ENCODE results near the gene TSPAN5.

Gene TSPAN5

GRCh38 chr4:98674404-98675173 lies 16.2 kb upstream of the TSPAN5 start:
- intact Hi-C loops (cut with DNase I) = no loop called here
- DNase-seq = no peak

GRCh38 chr4:98673978-98674377 lies 15.6 kb upstream of the TSPAN5 start:
- intact Hi-C loops (cut with DNase I) = no loop called here
- DNase-seq = no peak

- no peak for DNase-seq
- intact Hi-C loops (cut with DNase I) = no loop called here
These were observed 14.9 kb upstream of the TSPAN5 start for GRCh38 chr4:98673288-98673644.

- intact Hi-C loops (cut with DNase I) = no loop called here
- DNase-seq = no peak
These were observed 14.3 kb upstream of the TSPAN5 start for GRCh38 chr4:98672583-98673287.

GRCh38 chr4:98671131-98671530 lies 12.7 kb upstream of the TSPAN5 start:
- intact Hi-C loops (cut with DNase I) = no loop called here
- DNase-seq = no peak

- no peak for DNase-seq
- intact Hi-C loops (cut with DNase I) = no loop called here
These were observed 11.8 kb upstream of the TSPAN5 start for GRCh38 chr4:98670186-98670585.

GRCh38 chr4:98669577-98669976 lies 11.2 kb upstream of the TSPAN5 start:
- DNase-seq = no peak
- intact Hi-C loops (cut with DNase I) = no loop called here

- DNase-seq = no peak
- intact Hi-C loops (cut with DNase I) = loop anchor here (5.0 kb wide), 1 partner anchor 198 kb away; no protein-coding TSS in a partner anchor
These were observed 6.5 kb upstream of the TSPAN5 start for GRCh38 chr4:98664959-98665358.

- DNase-seq = peak in 6 of 42 donors; percentile 25 to 52 (median 32)
- intact Hi-C loops (cut with DNase I) = loop anchor here (5.0 kb wide), 1 partner anchor 196 kb away; no protein-coding TSS in a partner anchor
These were observed 5.0 kb upstream of the TSPAN5 start for GRCh38 chr4:98663226-98664006.

- intact Hi-C loops (cut with DNase I) = loop anchor here (5.0 kb wide), 1 partner anchor 195 kb away; no protein-coding TSS in a partner anchor
- DNase-seq = no peak
These were observed 4.3 kb upstream of the TSPAN5 start for GRCh38 chr4:98662626-98663225.

GRCh38 chr4:98662055-98662453 lies 3.6 kb upstream of the TSPAN5 start:
- no peak for DNase-seq
- intact Hi-C loops (cut with DNase I) = loop anchor here (5.0 kb wide), 1 partner anchor 195 kb away; no protein-coding TSS in a partner anchor

GRCh38 chr4:98661371-98662054 lies 3.1 kb upstream of the TSPAN5 start:
- DNase-seq = no peak
- intact Hi-C loops (cut with DNase I) = loop anchor here (5.0 kb wide), 1 partner anchor 194 kb away; no protein-coding TSS in a partner anchor

GRCh38 chr4:98659741-98660462 lies 1.5 kb upstream of the TSPAN5 start:
- intact Hi-C loops (cut with DNase I) = loop anchor here (5.0 to 10.0 kb wide), 3 partner anchors 75 to 267 kb away; partner anchors contain the start of gene EIF4E
- DNase-seq = no peak

- peak in 5 of 42 donors; percentile 20 to 43 (median 28) for DNase-seq
- intact Hi-C loops (cut with DNase I) = loop anchor here (5.0 to 10.0 kb wide), 2 partner anchors 74 to 268 kb away; partner anchors contain the start of gene EIF4E
These were observed 738 bp upstream of the TSPAN5 start for GRCh38 chr4:98659106-98659592.

GRCh38 chr4:98657531-98658286 lies 702 bp downstream of the TSPAN5 start:
- DNase-seq = peak; percentile 58 to 91 (median 77)
- intact Hi-C loops (cut with DNase I) = loop anchor here (5.0 to 10.0 kb wide), 2 partner anchors 73 to 270 kb away; partner anchors contain the start of gene EIF4E

GRCh38 chr4:98656886-98657285 lies 1.5 kb downstream of the TSPAN5 start:
- intact Hi-C loops (cut with DNase I) = loop anchor here (5.0 to 10.0 kb wide), 2 partner anchors 72 to 270 kb away; partner anchors contain the start of gene EIF4E
- no peak for DNase-seq

GRCh38 chr4:98656443-98656842 lies 2.0 kb downstream of the TSPAN5 start:
- DNase-seq = no peak
- intact Hi-C loops (cut with DNase I) = loop anchor here (5.0 to 10.0 kb wide), 2 partner anchors 72 to 271 kb away; partner anchors contain the start of gene EIF4E
